Gastrocnemius medialis (tissue), 4 donors: ENCODE data around the gene NACA2. TPM values are rescaled to one million over a fixed set of nuclear protein-coding genes. Genes with fewer than 3 reads are reported as not detected.
"Not testable (repeated sequence)": the region's sequence is repeated elsewhere in the genome, so short reads cannot be mapped to it uniquely, and the experiment has no call there.

Experiments
- ATAC-seq, 2 donors: fragments of 150-250 bp; one replicate each; pipeline ENCODE4 v1.9.1; 2016
- DNase-seq, 2 donors: peaks; one replicate each; pipeline ENCODE4 v3.0.0-alpha.2; 2019
- H3K27ac ChIP-seq, 4 donors: fragments of 200-600 bp; sonication (generic); 1 replicate in 1 of 4; 2 replicates in 3 of 4; pipeline ENCODE4 v1.5.1; 2016 to 2018; ENCODE audit warnings: mild to moderate bottlenecking in 2 of 4, moderate library complexity in 1 of 4
- H3K27me3 ChIP-seq, 3 donors: fragments of 200-600 bp; sonication (generic) in 2 of 3; 1 replicate in 1 of 3; 2 replicates in 2 of 3; pipeline versions ENCODE4 v1.5.1 to v1.6.0; 2016 to 2019; ENCODE audit warnings: mild to moderate bottlenecking in 1 of 3, moderate library complexity in 1 of 3
- H3K36me3 ChIP-seq, 2 donors: fragments of 200-600 bp; sonication (generic) in 1 of 2; one replicate each; pipeline ENCODE4 v1.5.1; 2017 to 2018
- H3K4me1 ChIP-seq, 2 donors: fragments of 200-600 bp; sonication (generic) in 1 of 2; one replicate each; pipeline ENCODE4 v1.5.1; 2016 to 2017; ENCODE audit warnings: mild to moderate bottlenecking in 2 of 2
- H3K4me3 ChIP-seq, 4 donors: fragments of 200-600 bp; sonication (generic) in 3 of 4; 1 replicate in 1 of 4; 2 replicates in 3 of 4; pipeline ENCODE4 v1.5.1; 2016 to 2019; ENCODE audit warnings: mild to moderate bottlenecking in 2 of 4
- H3K9me3 ChIP-seq, 3 donors: fragments of 200-600 bp; sonication (generic) in 2 of 3; 1 replicate in 1 of 3; 2 replicates in 2 of 3; pipeline ENCODE4 v1.5.1; 2016 to 2019
- POLR2A ChIP-seq, 2 donors: fragments of 450-650 bp; IDR thresholded peaks; one replicate each; pipeline ENCODE4 v1.6.1; 2017; ENCODE audit warnings: antibody characterized with exemption in 2 of 2, mild to moderate bottlenecking in 2 of 2, moderate library complexity in 2 of 2
- in situ Hi-C, 4 donors: fragments of 200-750 bp; cut with MboI; loops; one replicate each; pipeline versions ENCODE4 v1.15.0 to v1.8.0; 2017; ENCODE audit warnings: low sequenced_read_pairs in 4 of 4
- intact Hi-C: fragments of 100-400 bp; cut with DNase I; formaldehyde crosslinking; loops from one replicate; pipeline ENCODE4 v1.15.1; 2023; ENCODE audit warnings: low total_unique reads
- total RNA-seq, 4 donors: library from RNA; depleted of rRNA; stranded (reverse); fragments of >200 nt; gene quantifications; one replicate each; pipeline versions ENCODE4 v1.1.0 to v1.2.3, GENCODE V29; 2016
- TF ChIP-seq, protein P1 (sequence below), 5 experiments: fragments of 450-650 bp in 3 of 5; fragments of 200-600 bp in 2 of 5; sonication (generic) in 2 of 5; IDR thresholded peaks in 4 of 5; conservative IDR thresholded peaks in 1 of 5; 1 replicate in 4 of 5; 2 replicates in 1 of 5; pipeline ENCODE4 v1.5.1; 2016 to 2019; ENCODE audit warnings: antibody characterized with exemption in 5 of 5, mild to moderate bottlenecking in 3 of 5, moderate library complexity in 3 of 5

Gene NACA2
- total RNA-seq, 4 donors from 2014 or later = not detected

GRCh38 chr17:61578645-61579044, 12.4 kb downstream of the NACA2 start:
- H3K4me3 ChIP-seq = no peak overlapping the region
- H3K4me1 ChIP-seq = no peaks in the 10 kb centered on the region
- no peak for DNase-seq
- intact Hi-C loops (no loop called here), in situ Hi-C loops (no loop called here)
- H3K27ac ChIP-seq = no peak overlapping the region
- H3K9me3 ChIP-seq = no peaks in the 10 kb centered on the region
- ATAC-seq = no peak
- peaks cover 0 to 7% (median 0%) of the 10 kb centered on the region in 3 donors for H3K27me3 ChIP-seq
- TF ChIP-seq POLR2A (IDR thresholded peaks at IDR 0.05) = no peak
- H3K36me3 ChIP-seq = no peaks in the 10 kb centered on the region

DNA sequence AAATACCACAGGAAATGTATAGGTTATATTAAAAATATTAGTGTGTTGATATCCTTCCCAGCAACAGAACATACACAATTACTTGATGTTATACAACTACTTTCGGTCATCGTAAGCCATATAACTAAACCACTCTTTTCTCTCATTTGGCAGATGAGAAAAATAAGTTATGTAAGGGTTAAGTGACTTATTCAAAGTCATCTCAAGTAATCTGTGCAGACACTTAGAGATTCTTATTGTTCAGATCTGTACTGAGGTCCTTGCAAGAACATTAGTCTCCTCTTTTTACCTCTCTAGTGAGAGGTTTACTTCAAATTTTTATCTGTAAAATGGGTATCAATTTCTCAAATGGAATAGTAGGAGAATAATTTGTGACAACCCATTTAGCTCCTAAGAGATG, 15.0 kb downstream of the NACA2 start:
- Histone ChIP-seq H3K9me3 (no peaks in the 10 kb centered on the region), H3K36me3 (no peaks in the 10 kb centered on the region), H3K27me3 (peaks cover 0 to 7% (median 0%) of the 10 kb centered on the region in 3 donors), H3K4me1 (no peaks in the 10 kb centered on the region), H3K4me3 (no peak overlapping the region), H3K27ac (no peak overlapping the region)
- in situ Hi-C loops (no loop called here), intact Hi-C loops (no loop called here)
- DNase-seq (no peak), ATAC-seq (no peak)
- TF ChIP-seq POLR2A (IDR thresholded peaks at IDR 0.05) = no peak
- TF ChIP-seq, protein P1, sequence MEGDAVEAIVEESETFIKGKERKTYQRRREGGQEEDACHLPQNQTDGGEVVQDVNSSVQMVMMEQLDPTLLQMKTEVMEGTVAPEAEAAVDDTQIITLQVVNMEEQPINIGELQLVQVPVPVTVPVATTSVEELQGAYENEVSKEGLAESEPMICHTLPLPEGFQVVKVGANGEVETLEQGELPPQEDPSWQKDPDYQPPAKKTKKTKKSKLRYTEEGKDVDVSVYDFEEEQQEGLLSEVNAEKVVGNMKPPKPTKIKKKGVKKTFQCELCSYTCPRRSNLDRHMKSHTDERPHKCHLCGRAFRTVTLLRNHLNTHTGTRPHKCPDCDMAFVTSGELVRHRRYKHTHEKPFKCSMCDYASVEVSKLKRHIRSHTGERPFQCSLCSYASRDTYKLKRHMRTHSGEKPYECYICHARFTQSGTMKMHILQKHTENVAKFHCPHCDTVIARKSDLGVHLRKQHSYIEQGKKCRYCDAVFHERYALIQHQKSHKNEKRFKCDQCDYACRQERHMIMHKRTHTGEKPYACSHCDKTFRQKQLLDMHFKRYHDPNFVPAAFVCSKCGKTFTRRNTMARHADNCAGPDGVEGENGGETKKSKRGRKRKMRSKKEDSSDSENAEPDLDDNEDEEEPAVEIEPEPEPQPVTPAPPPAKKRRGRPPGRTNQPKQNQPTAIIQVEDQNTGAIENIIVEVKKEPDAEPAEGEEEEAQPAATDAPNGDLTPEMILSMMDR (IDR thresholded peaks at IDR 0.05 in 4 of 5, conservative IDR thresholded peaks at IDR 0.05 in 1 of 5) = no peak

DNA sequence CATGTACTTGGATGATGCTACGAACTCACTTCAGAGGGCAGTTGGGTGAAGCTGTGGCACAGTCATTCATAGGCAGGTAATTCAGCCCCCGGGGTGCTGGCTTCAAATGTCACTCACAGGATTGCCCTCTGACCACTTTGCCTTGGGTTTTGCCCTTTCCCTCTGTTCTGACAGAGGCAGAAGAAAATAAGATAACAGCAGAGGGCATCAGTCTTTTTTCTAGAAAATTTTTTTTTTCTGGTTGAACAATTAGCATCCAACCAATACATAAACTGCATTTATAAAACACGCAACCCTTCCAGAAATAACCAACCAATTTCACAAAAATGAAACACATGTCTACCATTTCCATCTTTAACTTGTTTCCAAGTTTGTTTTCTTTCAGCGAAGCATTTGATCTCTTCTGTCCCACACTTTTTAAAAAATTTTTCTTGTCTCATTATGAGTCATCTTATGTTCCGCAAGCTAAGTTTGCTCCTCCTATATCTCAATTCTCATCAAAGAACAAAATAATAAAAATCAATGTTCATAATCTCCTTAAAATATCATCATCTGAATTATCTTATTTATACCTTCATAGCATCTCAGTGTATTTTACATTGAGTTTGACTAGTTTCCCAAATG, 15.6 kb downstream of the NACA2 start:
- no peak overlapping the region for H3K4me3 ChIP-seq
- no peaks in the 10 kb centered on the region for H3K9me3 ChIP-seq
- H3K27me3 ChIP-seq = peaks cover 0 to 7% (median 0%) of the 10 kb centered on the region in 3 donors
- no peaks in the 10 kb centered on the region for H3K4me1 ChIP-seq
- TF ChIP-seq, protein P1 (IDR thresholded peaks at IDR 0.05 in 4 of 5, conservative IDR thresholded peaks at IDR 0.05 in 1 of 5) = no peak
- TF ChIP-seq POLR2A (IDR thresholded peaks at IDR 0.05) = no peak
- DNase-seq = no peak
- intact Hi-C loops (no loop called here), in situ Hi-C loops (no loop called here)
- H3K36me3 ChIP-seq = no peaks in the 10 kb centered on the region
- no peak for ATAC-seq
- no peak overlapping the region for H3K27ac ChIP-seq

- TF ChIP-seq, protein P1 (IDR thresholded peaks at IDR 0.05 in 4 of 5, conservative IDR thresholded peaks at IDR 0.05 in 1 of 5) = no peak
- no peak for TF ChIP-seq POLR2A (IDR thresholded peaks at IDR 0.05)
- DNase-seq (no peak), ATAC-seq (no peak)
- Histone ChIP-seq H3K36me3 (no peaks in the 10 kb centered on the region), H3K27me3 (peaks cover 0 to 7% (median 0%) of the 10 kb centered on the region in 3 donors), H3K4me3 (no peak overlapping the region), H3K27ac (no peak overlapping the region), H3K9me3 (no peaks in the 10 kb centered on the region), H3K4me1 (no peaks in the 10 kb centered on the region)
- intact Hi-C loops = no loop called here
- in situ Hi-C loops = no loop called here
Observed at GRCh38 chr17:61574542-61575351, 16.3 kb downstream of the NACA2 start.

GRCh38 chr17:61572547-61572946, 18.5 kb downstream of the NACA2 start:
- intact Hi-C loops, in situ Hi-C loops: not testable (repeated sequence)

More at GRCh38 chr17:61572547-61572946, 18.5 kb downstream of the NACA2 start:
- not testable (repeated sequence) for H3K27me3 ChIP-seq, H3K27ac ChIP-seq, DNase-seq, H3K9me3 ChIP-seq, H3K4me1 ChIP-seq, ATAC-seq, H3K36me3 ChIP-seq, H3K4me3 ChIP-seq
